Retinal pigment epithelial cell (primary cell): Measurements from ENCODE around the gene TBX1.

Experiments used
- DNase-seq: peaks from one replicate; pipeline ENCODE4 v3.0.0-alpha.2; 2010; ENCODE audit warnings: low read depth
- H3K4me3 ChIP-seq: 2 replicates; pipeline ENCODE4 v1.5.1; 2011; ENCODE audit warnings: mild to moderate bottlenecking, low read length, control low read depth, moderate library complexity
- TF ChIP-seq, protein P1 (sequence below): conservative IDR thresholded peaks from 2 replicates; pipeline ENCODE4 v1.5.1; 2011; ENCODE audit warnings: low read depth, low read length, control low read depth, inconsistent platforms

Gene TBX1

GRCh38 chr22:19734163-19734562 is 26.4 kb upstream of the TBX1 start:
- no peak overlapping the region for H3K4me3 ChIP-seq
- TF ChIP-seq, protein P1, sequence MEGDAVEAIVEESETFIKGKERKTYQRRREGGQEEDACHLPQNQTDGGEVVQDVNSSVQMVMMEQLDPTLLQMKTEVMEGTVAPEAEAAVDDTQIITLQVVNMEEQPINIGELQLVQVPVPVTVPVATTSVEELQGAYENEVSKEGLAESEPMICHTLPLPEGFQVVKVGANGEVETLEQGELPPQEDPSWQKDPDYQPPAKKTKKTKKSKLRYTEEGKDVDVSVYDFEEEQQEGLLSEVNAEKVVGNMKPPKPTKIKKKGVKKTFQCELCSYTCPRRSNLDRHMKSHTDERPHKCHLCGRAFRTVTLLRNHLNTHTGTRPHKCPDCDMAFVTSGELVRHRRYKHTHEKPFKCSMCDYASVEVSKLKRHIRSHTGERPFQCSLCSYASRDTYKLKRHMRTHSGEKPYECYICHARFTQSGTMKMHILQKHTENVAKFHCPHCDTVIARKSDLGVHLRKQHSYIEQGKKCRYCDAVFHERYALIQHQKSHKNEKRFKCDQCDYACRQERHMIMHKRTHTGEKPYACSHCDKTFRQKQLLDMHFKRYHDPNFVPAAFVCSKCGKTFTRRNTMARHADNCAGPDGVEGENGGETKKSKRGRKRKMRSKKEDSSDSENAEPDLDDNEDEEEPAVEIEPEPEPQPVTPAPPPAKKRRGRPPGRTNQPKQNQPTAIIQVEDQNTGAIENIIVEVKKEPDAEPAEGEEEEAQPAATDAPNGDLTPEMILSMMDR: no peak
- DNase-seq: no peak

- TF ChIP-seq, protein P1: no peak
- no peak overlapping the region for H3K4me3 ChIP-seq
- no peak for DNase-seq
These were observed 25.7 kb upstream of the TBX1 start for GRCh38 chr22:19734837-19735382.

- no peak overlapping the region for H3K4me3 ChIP-seq
- TF ChIP-seq, protein P1: no peak
- no peak for DNase-seq
These were observed 24.7 kb upstream of the TBX1 start for GRCh38 chr22:19735665-19736510.

- TF ChIP-seq, protein P1: no peak
- no peak overlapping the region for H3K4me3 ChIP-seq
- DNase-seq: no peak
These were observed 22.5 kb upstream of the TBX1 start for GRCh38 chr22:19737846-19738663.

DNA sequence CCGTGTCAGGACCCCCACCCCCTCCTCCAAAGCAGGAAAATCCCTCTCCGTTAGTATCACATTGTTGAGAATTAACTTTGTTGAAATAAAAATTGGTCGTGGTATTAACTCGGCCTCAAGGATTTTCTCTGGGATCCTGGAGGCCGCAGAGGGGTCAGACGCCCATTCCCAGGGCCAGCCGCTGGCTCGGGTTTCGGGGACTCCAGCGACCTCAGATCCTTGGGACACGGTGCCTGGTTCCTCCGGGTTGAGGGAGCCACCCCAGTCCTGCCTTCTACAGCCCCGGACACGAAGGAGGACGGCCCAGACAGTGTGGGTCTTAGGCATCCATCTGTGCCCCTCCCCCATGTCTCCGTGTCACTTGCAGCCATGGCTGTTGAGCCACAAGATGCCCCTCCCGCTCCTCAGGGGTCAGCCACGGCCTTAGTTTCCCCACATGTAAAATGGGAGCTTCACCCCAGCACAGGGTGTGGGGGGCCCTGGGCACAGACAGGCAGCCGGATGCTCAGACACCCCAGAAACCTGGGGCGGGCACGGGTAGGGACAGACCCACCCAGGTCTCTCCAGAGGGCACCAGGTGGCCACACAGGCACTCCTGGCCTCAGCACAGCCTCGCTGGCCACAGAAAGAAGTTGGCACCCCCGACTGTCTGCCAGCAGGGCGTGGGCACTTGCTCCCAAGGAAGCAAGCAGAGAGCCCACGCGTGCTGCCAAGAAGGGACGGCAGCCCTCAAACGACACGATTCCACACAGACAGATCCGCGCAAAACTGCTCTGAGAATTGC is 21.7 kb upstream of the TBX1 start:
- H3K4me3 ChIP-seq: no peak overlapping the region
- TF ChIP-seq, protein P1: no peak
- no peak for DNase-seq

DNA sequence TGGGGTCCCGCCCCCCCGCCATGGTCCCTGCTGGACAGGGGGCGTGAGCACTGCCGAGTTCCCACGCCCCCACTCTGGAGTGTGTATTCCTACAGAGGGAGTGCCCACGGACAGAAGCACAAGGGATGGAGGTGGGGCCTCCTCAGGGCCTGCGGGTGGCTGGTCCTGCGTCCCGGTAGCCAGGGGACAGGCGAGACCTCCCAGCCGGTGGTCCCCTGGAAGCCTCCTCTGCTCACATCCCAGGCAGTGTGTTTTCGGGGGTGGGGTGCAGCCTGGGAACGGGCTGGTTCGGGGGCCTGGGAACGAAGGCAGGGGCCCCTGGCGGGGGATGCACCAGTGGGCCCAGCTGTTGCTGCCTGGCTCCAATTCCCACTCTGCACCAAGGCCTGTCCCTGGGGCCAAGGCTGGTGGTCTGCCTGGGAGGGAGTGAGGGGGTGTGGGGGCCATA is 21.1 kb upstream of the TBX1 start:
- H3K4me3 ChIP-seq: no peak overlapping the region
- TF ChIP-seq, protein P1: no peak
- no peak for DNase-seq
